Dorsolateral prefrontal cortex (tissue), 118 donors: ENCODE data around the gene RFX6. TPM values are rescaled to one million over a fixed set of nuclear protein-coding genes. Genes with fewer than 3 reads are reported as not detected.

Experiments used
- total RNA-seq, 120 experiments: library from RNA; stranded (reverse); gene quantifications; one replicate each; pipeline versions ENCODE4 v1.2.3 to v1.2.4, GENCODE V29; 2022

Gene RFX6
- total RNA-seq, 120 experiments from 2014 or later = 0.10 to 1.5 (median 0.28) TPM; not detected in 65

Other genes with a start within 250 kb of the RFX6 start
- gene ZUP1, start 208.5 kb upstream of the RFX6 start, total RNA-seq = 10 to 100 TPM in 119 of 120 experiments, 1 to 10 TPM in 1; 9.8 to 20.1 (median 14.5) TPM
- 10 to 100 TPM; 25.1 to 55.7 (median 40.1) TPM for gene KPNA5, start 196.0 kb upstream of the RFX6 start, total RNA-seq
- gene FAM162B, start 111.5 kb upstream of the RFX6 start, total RNA-seq = 10 to 100 TPM in 94 of 120 experiments, 1 to 10 TPM in 26; 5.1 to 23.9 (median 13.0) TPM
- not detected for gene GPRC6A, start 48.2 kb upstream of the RFX6 start, total RNA-seq